Panc1 (cell line): ENCODE data around the gene SBF2. TPM values are rescaled to one million over a fixed set of nuclear protein-coding genes. Genes with fewer than 3 reads are reported as not detected.

ENCODE experiments used
- ATAC-seq: fragments of 200-7000 bp; cut with Tn5 transposase; 2 replicates; pipeline ENCODE4 v1.9.1; 2020; ENCODE audit warnings: mild to moderate bottlenecking, moderate library complexity
- BruUV-seq: library from RNA; stranded (reverse); fragments of 400-500 nt; replicated peaks from 2 replicates; lab custom pipeline; 2021; lab: Mats Ljungman, UMichigan
- CTCF ChIA-PET: fragments of 300-600 bp; sonication (Branson Sonifier 250); formaldehyde crosslinking; loops from one replicate; lab custom pipeline; 2022; ENCODE audit warnings: antibody characterized with exemption; lab: Charles Lee
- POLR2A ChIA-PET: fragments of 300-600 bp; sonication (Branson Sonifier 250); formaldehyde crosslinking; loops from one replicate; lab custom pipeline; 2022; ENCODE audit warnings: antibody characterized with exemption; lab: Charles Lee
- DNase-seq: peaks from one replicate; pipeline ENCODE4 v3.0.0-alpha.2; 2010; ENCODE audit warnings: low read depth, low spot score
- H3K27ac ChIP-seq: 2 replicates; pipeline ENCODE4 v1.5.1; 2011; ENCODE audit warnings: mild to moderate bottlenecking, low read length, inconsistent platforms
- H3K27me3 ChIP-seq: fragments of 200-500 bp; sonication (Bioruptor generic); 2 replicates; pipeline ENCODE4 v1.6.0; 2014; ENCODE audit warnings: low read length, inconsistent platforms; ENCODE audit not compliant: control insufficient read depth, insufficient read depth
- H3K36me3 ChIP-seq: fragments of 200-500 bp; sonication (Bioruptor generic); 2 replicates; pipeline ENCODE4 v1.5.1; 2014; ENCODE audit warnings: inconsistent platforms, mild to moderate bottlenecking, low read length, moderate library complexity; ENCODE audit not compliant: control insufficient read depth, insufficient read depth
- H3K4me1 ChIP-seq: 2 replicates; pipeline ENCODE4 v1.5.1; 2011; ENCODE audit warnings: inconsistent platforms, mild to moderate bottlenecking, low read length, moderate library complexity; ENCODE audit not compliant: control insufficient read depth, insufficient read depth
- H3K4me3 ChIP-seq, 2 experiments: 2 replicates each; pipeline ENCODE4 v1.5.1; 2011 to 2012; ENCODE audit warnings: low read depth in 2 of 2, low read length in 2 of 2, mild to moderate bottlenecking in 2 of 2, inconsistent platforms in 1 of 2, moderate library complexity in 1 of 2
- H3K9me3 ChIP-seq: fragments of 200-500 bp; sonication (Bioruptor generic); 2 replicates; pipeline ENCODE4 v1.5.1; 2014; ENCODE audit warnings: low read depth, mild to moderate bottlenecking, inconsistent platforms, low read length, moderate library complexity; ENCODE audit not compliant: control insufficient read depth, insufficient read depth
- POLR2AphosphoS5 ChIP-seq: IDR thresholded peaks from 2 replicates; pipeline ENCODE4 v1.6.1; 2012; ENCODE audit warnings: mild to moderate bottlenecking, low read depth, low read length, moderate library complexity
- REST ChIP-seq, 2 experiments: IDR thresholded peaks; 2 replicates each; pipeline ENCODE4 v1.6.1; 2011 to 2012; ENCODE audit warnings: low read depth in 2 of 2, control low read depth in 1 of 2, low read length in 1 of 2, mild to moderate bottlenecking in 1 of 2, moderate library complexity in 1 of 2; ENCODE audit not compliant: insufficient read depth in 1 of 2
- SIN3A ChIP-seq: IDR thresholded peaks from 2 replicates; pipeline ENCODE4 v1.6.1; 2012; ENCODE audit warnings: low read depth, mild to moderate bottlenecking, low read length, moderate library complexity, borderline replicate concordance; ENCODE audit not compliant: insufficient read depth
- TCF7L2 ChIP-seq: IDR thresholded peaks from 2 replicates; pipeline ENCODE4 v1.6.1; 2011; ENCODE audit warnings: mild to moderate bottlenecking, low read depth, low read length, inconsistent platforms
- in situ Hi-C: cut with HindIII; loops from 2 replicates; pipeline ENCODE4 v1.10.0; 2016; ENCODE audit warnings: low sequenced_read_pairs, low pct_unique_long_range_greater_than_20kb
- intact Hi-C: fragments of 100-400 bp; cut with micrococcal nuclease; formaldehyde crosslinking; loops from one replicate; pipeline ENCODE4 v1.10.0; 2022; ENCODE audit not compliant: unreplicated experiment
- total RNA-seq: library from RNA; stranded (reverse); gene quantifications from one replicate; pipeline ENCODE4 v1.2.1, GENCODE V29; 2021; ENCODE audit not compliant: unreplicated experiment
- TF ChIP-seq, protein P1 (sequence below): fragments of 450-650 bp; IDR thresholded peaks from 2 replicates; pipeline ENCODE4 v1.5.1; 2017; ENCODE audit warnings: mild to moderate bottlenecking

Gene SBF2
- total RNA-seq, 1 experiment from 2014 or later = 65.0 TPM

- TF ChIP-seq POLR2AphosphoS5 = peak; percentile 67; the same call in 1 of the 2 replicates
- TF ChIP-seq REST (IDR thresholded peaks at IDR 0.05; ENCODE audit: insufficient read depth in 1 of 2, low read depth in 2 of 2, low read length in 1 of 2) = no peak
- no peak for TF ChIP-seq SIN3A
- TF ChIP-seq, protein P1, sequence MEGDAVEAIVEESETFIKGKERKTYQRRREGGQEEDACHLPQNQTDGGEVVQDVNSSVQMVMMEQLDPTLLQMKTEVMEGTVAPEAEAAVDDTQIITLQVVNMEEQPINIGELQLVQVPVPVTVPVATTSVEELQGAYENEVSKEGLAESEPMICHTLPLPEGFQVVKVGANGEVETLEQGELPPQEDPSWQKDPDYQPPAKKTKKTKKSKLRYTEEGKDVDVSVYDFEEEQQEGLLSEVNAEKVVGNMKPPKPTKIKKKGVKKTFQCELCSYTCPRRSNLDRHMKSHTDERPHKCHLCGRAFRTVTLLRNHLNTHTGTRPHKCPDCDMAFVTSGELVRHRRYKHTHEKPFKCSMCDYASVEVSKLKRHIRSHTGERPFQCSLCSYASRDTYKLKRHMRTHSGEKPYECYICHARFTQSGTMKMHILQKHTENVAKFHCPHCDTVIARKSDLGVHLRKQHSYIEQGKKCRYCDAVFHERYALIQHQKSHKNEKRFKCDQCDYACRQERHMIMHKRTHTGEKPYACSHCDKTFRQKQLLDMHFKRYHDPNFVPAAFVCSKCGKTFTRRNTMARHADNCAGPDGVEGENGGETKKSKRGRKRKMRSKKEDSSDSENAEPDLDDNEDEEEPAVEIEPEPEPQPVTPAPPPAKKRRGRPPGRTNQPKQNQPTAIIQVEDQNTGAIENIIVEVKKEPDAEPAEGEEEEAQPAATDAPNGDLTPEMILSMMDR = no peak
- no peak for TF ChIP-seq TCF7L2
- ChIA-PET CTCF (interaction anchor here (1.2 kb wide), 1 partner anchor 11 kb away, joined by 3 read pairs; no protein-coding TSS in a partner anchor), POLR2A (no interaction called here)
- Histone ChIP-seq H3K36me3 (no peaks in the 10 kb centered on the region), H3K9me3 (no peaks in the 10 kb centered on the region), H3K4me3 (0 out of 4 replicates have a peak overlapping the region, but pooled peaks of 1 of the 2 experiments have one; percentile 1), H3K27ac (peak overlapping the region; percentile 96), H3K4me1 (peaks cover 57% of the 10 kb centered on the region), H3K27me3 (no peaks in the 10 kb centered on the region)
- peak; percentile 24 for DNase-seq
- ATAC-seq = peak; percentile 54
- intact Hi-C loops (no loop called here), in situ Hi-C loops (loop anchor here (25.0 kb wide), 1 partner anchor 453 kb away; the partner anchor contains the start of gene ADM)
- no TSS peak for BruUV-seq
These were observed 435.2 kb downstream of the SBF2 start for GRCh38 chr11:9858822-9859221.

DNA sequence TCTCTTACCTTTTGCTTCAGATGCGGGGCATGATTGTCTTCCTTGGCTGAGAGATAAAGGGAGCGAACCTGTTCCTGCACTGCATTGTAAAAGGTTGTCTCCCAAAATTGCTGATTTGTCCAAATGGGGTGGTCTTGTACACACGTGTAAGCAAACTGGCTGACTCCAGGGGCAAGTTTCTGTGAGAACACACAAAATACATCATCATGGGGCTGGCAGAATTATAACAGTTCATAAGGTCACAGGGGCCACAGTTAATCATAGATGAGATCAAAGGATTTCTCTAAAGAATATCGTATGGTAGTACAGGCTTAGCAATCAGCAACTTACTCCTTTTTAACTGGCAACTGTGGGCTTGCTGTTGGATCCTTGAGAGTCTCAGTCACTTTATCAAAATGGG, 435.8 kb downstream of the SBF2 start:
- POLR2A ChIA-PET = interaction anchor here (0.6 kb wide), 1 partner anchor 202 kb away, joined by 6 read pairs; no protein-coding TSS in a partner anchor
- ATAC-seq = no peak
- in situ Hi-C loops = loop anchor here (25.0 kb wide), 1 partner anchor 454 kb away; the partner anchor contains the start of gene ADM
- no peak overlapping the region for H3K4me3 ChIP-seq
- H3K27me3 ChIP-seq = no peaks in the 10 kb centered on the region
- no peaks in the 10 kb centered on the region for H3K36me3 ChIP-seq
- peak overlapping the region; percentile 96 for H3K27ac ChIP-seq
- H3K4me1 ChIP-seq = peaks cover 53% of the 10 kb centered on the region
- DNase-seq = no peak
- no TSS peak for BruUV-seq
- intact Hi-C loops = no loop called here
- TF ChIP-seq POLR2AphosphoS5 (no peak), SIN3A (no peak), REST (IDR thresholded peaks at IDR 0.05; ENCODE audit: insufficient read depth in 1 of 2, low read depth in 2 of 2, low read length in 1 of 2) (no peak), TCF7L2 (peak; percentile 89)
- TF ChIP-seq, protein P1 = no peak
- CTCF ChIA-PET = no interaction called here
- no peaks in the 10 kb centered on the region for H3K9me3 ChIP-seq
